ENCODE data around the gene TOPAZ1.

GRCh38 chr3:44222337-44222736, 19.3 kb upstream of the TOPAZ1 start:
- TF ChIP-seq POLR2A (IDR thresholded peaks at IDR 0.05; ENCODE audit: low read depth, low read length), result no peak
- no peak for TF ChIP-seq POLR2AphosphoS5 (IDR thresholded peaks at IDR 0.05; ENCODE audit: low read depth, low read length)
- TF ChIP-seq TAF1 (IDR thresholded peaks at IDR 0.05; ENCODE audit: borderline replicate concordance, low read depth, low read length), result no peak
